RPMI8226 (cell line): ENCODE results near the gene SPSB2.
"Not testable (repeated sequence)": the region's sequence is repeated elsewhere in the genome, so short reads cannot be mapped to it uniquely, and the experiment has no call there.

ENCODE experiments used
- DNase-seq: peaks from one replicate; pipeline ENCODE4 v3.0.0-alpha.2; 2015

Gene SPSB2

GRCh38 chr12:6869049-6870021, 3.8 kb downstream of the SPSB2 start:
- DNase-seq = peak; percentile 87

- DNase-seq = peak; percentile 26
These were observed 4.7 kb downstream of the SPSB2 start for GRCh38 chr12:6868211-6869048.

- peak; percentile 86 for DNase-seq
These were observed 5.5 kb downstream of the SPSB2 start, which contains the start of gene TPI1 for GRCh38 chr12:6867413-6868210. TPI1 (plus strand) TSS chr12:6867531; CDS start chr12:6867567, 36 bp downstream.

GRCh38 chr12:6866920-6867412, 6.1 kb downstream of the SPSB2 start:
- no peak for DNase-seq

- DNase-seq = no peak
These were observed 6.8 kb downstream of the SPSB2 start for GRCh38 chr12:6866163-6866919.

GRCh38 chr12:6865307-6865706, 7.8 kb downstream of the SPSB2 start:
- DNase-seq = not testable (repeated sequence)

- no peak for DNase-seq
These were observed 9.3 kb downstream of the SPSB2 start for GRCh38 chr12:6863586-6864321.

GRCh38 chr12:6863033-6863432, 10.1 kb downstream of the SPSB2 start:
- no peak for DNase-seq

- DNase-seq = no peak
These were observed 11.7 kb downstream of the SPSB2 start for GRCh38 chr12:6861391-6861790.

- DNase-seq = no peak
These were observed 12.2 kb downstream of the SPSB2 start for GRCh38 chr12:6860942-6861341.

GRCh38 chr12:6860116-6860515, 13.0 kb downstream of the SPSB2 start:
- no peak for DNase-seq

GRCh38 chr12:6858799-6859198, 14.3 kb downstream of the SPSB2 start:
- no peak for DNase-seq

GRCh38 chr12:6855322-6855721, 17.8 kb downstream of the SPSB2 start:
- no peak for DNase-seq

- DNase-seq = no peak
These were observed 19.1 kb downstream of the SPSB2 start for GRCh38 chr12:6854036-6854435.

GRCh38 chr12:6853626-6854025, 19.5 kb downstream of the SPSB2 start:
- DNase-seq = no peak

GRCh38 chr12:6852651-6853354, 20.3 kb downstream of the SPSB2 start:
- DNase-seq = peak; percentile 74

- peak; percentile 99 for DNase-seq
These were observed 21.0 kb downstream of the SPSB2 start, which contains the start of gene USP5 for GRCh38 chr12:6851921-6852650. USP5 (plus strand) TSS chr12:6852150; CDS start chr12:6852180, 30 bp downstream.

- DNase-seq = peak; percentile 98
These were observed 21.8 kb downstream of the SPSB2 start, which contains the start of gene CDCA3 for GRCh38 chr12:6851153-6851920. CDCA3 (minus strand) TSS chr12:6851286; CDS start chr12:6850952, 334 bp downstream.

- DNase-seq = no peak
These were observed 22.3 kb downstream of the SPSB2 start for GRCh38 chr12:6850796-6851152.
